MM.1S (cell line): ENCODE results near the gene RHOJ.

ENCODE experiments used
- DNase-seq: peaks from one replicate; pipeline ENCODE4 v3.0.0-alpha.2; 2015
- H2AFZ ChIP-seq: fragments of 300-600 bp; sonication (generic); 2 replicates; pipeline ENCODE4 v1.6.0; 2016; ENCODE audit warnings: antibody characterized with exemption, low read length
- H3F3A ChIP-seq: fragments of 300-600 bp; sonication (generic); 2 replicates; pipeline ENCODE4 v1.6.1; 2016; ENCODE audit warnings: mild to moderate bottlenecking, antibody characterized with exemption, low read length, moderate library complexity, mixed read lengths; ENCODE audit not compliant: insufficient read depth
- H3K27ac ChIP-seq: fragments of 300-600 bp; sonication (generic); 2 replicates; pipeline ENCODE4 v1.5.1; 2016; ENCODE audit warnings: mild to moderate bottlenecking, low read length
- H3K27me3 ChIP-seq: fragments of 300-600 bp; sonication (generic); replicated peaks from 2 replicates; pipeline ENCODE4 v1.6.0; 2016; ENCODE audit warnings: low read length; ENCODE audit not compliant: insufficient read depth
- H3K36me3 ChIP-seq: fragments of 300-600 bp; sonication (generic); replicated peaks from 2 replicates; pipeline ENCODE4 v1.6.1; 2016; ENCODE audit warnings: mild to moderate bottlenecking, low read length, mixed read lengths; ENCODE audit not compliant: insufficient read depth
- H3K4me1 ChIP-seq: fragments of 300-600 bp; sonication (generic); 2 replicates; pipeline ENCODE4 v1.6.1; 2016; ENCODE audit warnings: low read length, mixed read lengths
- H3K4me2 ChIP-seq: fragments of 300-600 bp; sonication (generic); 2 replicates; pipeline ENCODE4 v1.6.0; 2016; ENCODE audit warnings: low read depth, low read length
- H3K4me3 ChIP-seq: fragments of 300-600 bp; sonication (generic); 2 replicates; pipeline ENCODE4 v1.5.1; 2016; ENCODE audit warnings: low read length, mixed read lengths
- H3K79me2 ChIP-seq: fragments of 300-600 bp; sonication (generic); 2 replicates; pipeline ENCODE4 v1.6.1; 2016; ENCODE audit warnings: mixed run types, low read length, mixed read lengths
- H3K9ac ChIP-seq: fragments of 300-600 bp; sonication (generic); 2 replicates; pipeline ENCODE4 v1.6.1; 2016; ENCODE audit warnings: low read length, mixed read lengths
- H3K9me2 ChIP-seq: fragments of 300-600 bp; sonication (generic); replicated peaks from 2 replicates; pipeline ENCODE4 v1.6.1; 2016; ENCODE audit warnings: mild to moderate bottlenecking, low read length, mixed read lengths; ENCODE audit not compliant: insufficient read depth
- H3K9me3 ChIP-seq: fragments of 300-600 bp; sonication (generic); replicated peaks from 2 replicates; pipeline ENCODE4 v1.6.1; 2016; ENCODE audit warnings: mild to moderate bottlenecking, low read length, mixed read lengths; ENCODE audit not compliant: insufficient read depth
- H4K20me1 ChIP-seq: fragments of 300-600 bp; sonication (generic); 2 replicates; pipeline ENCODE4 v1.6.1; 2016; ENCODE audit warnings: mild to moderate bottlenecking, low read length, moderate library complexity, mixed read lengths; ENCODE audit not compliant: insufficient read depth
- EZH2 ChIP-seq: fragments of 300-600 bp; sonication (generic); optimal IDR thresholded peaks from 2 replicates; pipeline ENCODE3; 2017; ENCODE audit warnings: low read depth, mild to moderate bottlenecking, antibody characterized with exemption, low read length, mixed read lengths
- EZH2phosphoT487 ChIP-seq: fragments of 300-600 bp; sonication (generic); IDR thresholded peaks from 2 replicates; pipeline ENCODE4 v1.6.1; 2018; ENCODE audit warnings: antibody characterized with exemption, low read length
- TF ChIP-seq, protein P1 (sequence below): fragments of 300-600 bp; sonication (generic); IDR thresholded peaks from 2 replicates; pipeline ENCODE4 v1.5.1; 2016; ENCODE audit warnings: antibody characterized with exemption, low read length, mixed read lengths

Gene RHOJ

DNA sequence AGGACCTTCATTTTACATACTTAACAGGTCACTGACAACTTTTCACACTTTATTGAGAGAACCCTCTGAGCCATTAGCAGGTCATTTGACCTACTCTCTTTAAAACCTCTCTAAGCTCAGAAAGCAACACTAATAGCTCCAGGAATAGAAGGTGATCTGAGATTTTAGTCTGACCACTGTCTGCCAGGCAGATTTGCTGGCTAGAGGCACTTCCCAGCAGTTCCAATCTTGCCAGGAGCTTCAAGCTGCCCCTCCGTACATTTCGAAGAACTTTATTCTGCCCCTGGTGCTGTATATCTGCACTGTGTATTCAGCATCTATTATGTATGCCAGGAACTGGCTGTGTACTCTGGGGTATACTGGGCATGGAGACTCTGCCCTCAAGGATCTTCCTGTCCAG, 58.2 kb downstream of the RHOJ start:
- Histone ChIP-seq H3K9me2 (no peaks in the 10 kb centered on the region), H4K20me1 (no peaks in the 10 kb centered on the region), H3K36me3 (no peaks in the 10 kb centered on the region), H3K4me1 (no peaks in the 10 kb centered on the region), H2AFZ (no peak overlapping the region), H3K9ac (no peak overlapping the region), H3K27me3 (no peaks in the 10 kb centered on the region), H3K27ac (no peak overlapping the region), H3K79me2 (no peaks in the 10 kb centered on the region), H3K4me3 (no peak overlapping the region), H3K9me3 (no peaks in the 10 kb centered on the region), H3K4me2 (no peak overlapping the region), H3F3A (no peaks in the 10 kb centered on the region)
- no peak for DNase-seq
- TF ChIP-seq EZH2 (no peak), EZH2phosphoT487 (no peak)
- TF ChIP-seq, protein P1, sequence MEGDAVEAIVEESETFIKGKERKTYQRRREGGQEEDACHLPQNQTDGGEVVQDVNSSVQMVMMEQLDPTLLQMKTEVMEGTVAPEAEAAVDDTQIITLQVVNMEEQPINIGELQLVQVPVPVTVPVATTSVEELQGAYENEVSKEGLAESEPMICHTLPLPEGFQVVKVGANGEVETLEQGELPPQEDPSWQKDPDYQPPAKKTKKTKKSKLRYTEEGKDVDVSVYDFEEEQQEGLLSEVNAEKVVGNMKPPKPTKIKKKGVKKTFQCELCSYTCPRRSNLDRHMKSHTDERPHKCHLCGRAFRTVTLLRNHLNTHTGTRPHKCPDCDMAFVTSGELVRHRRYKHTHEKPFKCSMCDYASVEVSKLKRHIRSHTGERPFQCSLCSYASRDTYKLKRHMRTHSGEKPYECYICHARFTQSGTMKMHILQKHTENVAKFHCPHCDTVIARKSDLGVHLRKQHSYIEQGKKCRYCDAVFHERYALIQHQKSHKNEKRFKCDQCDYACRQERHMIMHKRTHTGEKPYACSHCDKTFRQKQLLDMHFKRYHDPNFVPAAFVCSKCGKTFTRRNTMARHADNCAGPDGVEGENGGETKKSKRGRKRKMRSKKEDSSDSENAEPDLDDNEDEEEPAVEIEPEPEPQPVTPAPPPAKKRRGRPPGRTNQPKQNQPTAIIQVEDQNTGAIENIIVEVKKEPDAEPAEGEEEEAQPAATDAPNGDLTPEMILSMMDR = no peak

DNA sequence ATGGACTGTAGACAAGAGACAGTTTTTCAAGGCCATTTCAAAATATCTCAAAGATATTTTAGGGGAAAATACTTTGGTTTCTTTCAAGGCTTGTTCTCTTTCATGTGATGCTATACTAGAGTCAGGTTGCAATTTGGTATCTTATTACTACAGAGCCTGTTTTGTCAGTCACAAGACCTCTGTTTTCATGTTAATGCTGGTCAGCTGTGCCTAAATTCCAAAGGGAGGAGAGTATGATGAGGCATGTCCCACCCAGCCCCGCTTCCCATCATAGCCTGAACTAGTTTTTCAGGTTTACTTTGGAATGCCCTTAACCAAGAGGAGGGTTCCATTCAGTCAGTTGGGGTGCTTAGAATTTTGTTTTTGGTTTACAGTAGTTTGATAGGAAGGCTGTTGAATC, 61.9 kb downstream of the RHOJ start:
- no peak for DNase-seq
- H3K9me3 ChIP-seq = no peaks in the 10 kb centered on the region

DNA sequence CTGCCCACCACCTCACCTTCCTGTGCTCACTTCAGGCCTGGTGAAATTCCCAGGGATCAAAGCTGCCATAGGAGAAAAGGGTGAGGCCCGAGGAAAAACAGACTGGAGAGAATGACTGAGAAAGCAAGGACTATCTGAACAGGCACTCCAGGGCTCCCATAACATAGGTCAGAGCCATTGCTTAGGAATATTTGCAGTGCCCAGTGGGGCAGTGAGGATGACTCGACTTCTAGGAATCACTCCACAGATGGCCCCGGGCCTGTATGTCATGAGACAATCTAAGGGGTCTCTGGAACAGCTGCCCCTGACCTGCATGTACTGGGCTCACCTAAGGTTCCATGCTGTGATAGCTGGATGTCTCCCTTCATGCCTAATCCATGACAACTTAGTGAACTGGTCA, 62.9 kb downstream of the RHOJ start:
- no peaks in the 10 kb centered on the region for H3K4me1 ChIP-seq
- no peaks in the 10 kb centered on the region for H3K79me2 ChIP-seq
- no peaks in the 10 kb centered on the region for H3F3A ChIP-seq
- no peak overlapping the region for H3K9ac ChIP-seq
- H3K9me2 ChIP-seq = no peaks in the 10 kb centered on the region
- H3K4me2 ChIP-seq = no peak overlapping the region
- no peak overlapping the region for H2AFZ ChIP-seq
- H4K20me1 ChIP-seq = no peaks in the 10 kb centered on the region
- no peaks in the 10 kb centered on the region for H3K27me3 ChIP-seq
- H3K36me3 ChIP-seq = no peaks in the 10 kb centered on the region
- DNase-seq = no peak
- H3K9me3 ChIP-seq = no peaks in the 10 kb centered on the region
- no peak overlapping the region for H3K27ac ChIP-seq
- TF ChIP-seq, protein P1 = no peak
- TF ChIP-seq EZH2phosphoT487 = no peak
- no peak for TF ChIP-seq EZH2
- no peak overlapping the region for H3K4me3 ChIP-seq

More for the DNA sequence above, 61.9 kb downstream of the RHOJ start:
- no peaks in the 10 kb centered on the region for H3F3A ChIP-seq
- no peak overlapping the region for H3K9ac ChIP-seq
- no peak overlapping the region for H3K4me3 ChIP-seq
- H3K27me3 ChIP-seq = no peaks in the 10 kb centered on the region
- no peak for TF ChIP-seq EZH2
- TF ChIP-seq, protein P1 = no peak
- TF ChIP-seq EZH2phosphoT487 = no peak
- H3K79me2 ChIP-seq = no peaks in the 10 kb centered on the region
- no peaks in the 10 kb centered on the region for H3K36me3 ChIP-seq
- no peaks in the 10 kb centered on the region for H4K20me1 ChIP-seq
- no peaks in the 10 kb centered on the region for H3K4me1 ChIP-seq
- no peak overlapping the region for H2AFZ ChIP-seq
- H3K27ac ChIP-seq = no peak overlapping the region
- no peak overlapping the region for H3K4me2 ChIP-seq
- no peaks in the 10 kb centered on the region for H3K9me2 ChIP-seq
